Glutamatergic neuron (in vitro differentiated cells): ENCODE results near the gene ASPSCR1. TPM values are rescaled to one million over a fixed set of nuclear protein-coding genes. Genes with fewer than 3 reads are reported as not detected.

Experiments used
- DNase-seq: peaks from one replicate; pipeline ENCODE4 v3.0.0; 2022
- H3K27ac Mint-ChIP-seq: one replicate; pipeline ENCODE4 v1.8.0; 2020; ENCODE audit warnings: mild to moderate bottlenecking, mixed read lengths, inconsistent platforms; ENCODE audit not compliant: unreplicated experiment
- H3K27me3 Mint-ChIP-seq: one replicate; pipeline ENCODE4 v1.8.0; 2020; ENCODE audit warnings: mild to moderate bottlenecking, moderate library complexity, mixed read lengths, inconsistent platforms; ENCODE audit not compliant: unreplicated experiment
- H3K36me3 Mint-ChIP-seq: one replicate; pipeline ENCODE4 v1.8.0; 2020; ENCODE audit warnings: mild to moderate bottlenecking, mixed read lengths, inconsistent platforms; ENCODE audit not compliant: unreplicated experiment
- H3K4me1 Mint-ChIP-seq: one replicate; pipeline ENCODE4 v1.8.0; 2020; ENCODE audit warnings: mild to moderate bottlenecking, low read depth, mixed read lengths, inconsistent platforms; ENCODE audit not compliant: unreplicated experiment
- H3K4me3 Mint-ChIP-seq: one replicate; pipeline ENCODE4 v1.8.0; 2020; ENCODE audit warnings: mild to moderate bottlenecking, mixed read lengths, inconsistent platforms; ENCODE audit not compliant: unreplicated experiment
- H3K9me3 Mint-ChIP-seq: one replicate; pipeline ENCODE4 v1.8.0; 2020; ENCODE audit warnings: mild to moderate bottlenecking, moderate library complexity, mixed read lengths, inconsistent platforms; ENCODE audit not compliant: unreplicated experiment
- total RNA-seq: library from RNA; stranded (reverse); fragmentation: NEBNext Ultra II Directional; extraction: Animal tissue kit (Norgen Biotek cat#: 25700); gene quantifications from one replicate; pipeline ENCODE4 v1.2.1, GENCODE V29; 2021; ENCODE audit not compliant: unreplicated experiment
- TF ChIP-seq, protein P1 (sequence below): fragments of 200-600 bp; sonication (generic); IDR thresholded peaks from one replicate; pipeline ENCODE4 v1.5.0; 2021; ENCODE audit not compliant: partially characterized antibody, unreplicated experiment

The ASPSCR1 gene
- total RNA-seq, 1 donor from 2014 or later = 51.7 TPM

DNA sequence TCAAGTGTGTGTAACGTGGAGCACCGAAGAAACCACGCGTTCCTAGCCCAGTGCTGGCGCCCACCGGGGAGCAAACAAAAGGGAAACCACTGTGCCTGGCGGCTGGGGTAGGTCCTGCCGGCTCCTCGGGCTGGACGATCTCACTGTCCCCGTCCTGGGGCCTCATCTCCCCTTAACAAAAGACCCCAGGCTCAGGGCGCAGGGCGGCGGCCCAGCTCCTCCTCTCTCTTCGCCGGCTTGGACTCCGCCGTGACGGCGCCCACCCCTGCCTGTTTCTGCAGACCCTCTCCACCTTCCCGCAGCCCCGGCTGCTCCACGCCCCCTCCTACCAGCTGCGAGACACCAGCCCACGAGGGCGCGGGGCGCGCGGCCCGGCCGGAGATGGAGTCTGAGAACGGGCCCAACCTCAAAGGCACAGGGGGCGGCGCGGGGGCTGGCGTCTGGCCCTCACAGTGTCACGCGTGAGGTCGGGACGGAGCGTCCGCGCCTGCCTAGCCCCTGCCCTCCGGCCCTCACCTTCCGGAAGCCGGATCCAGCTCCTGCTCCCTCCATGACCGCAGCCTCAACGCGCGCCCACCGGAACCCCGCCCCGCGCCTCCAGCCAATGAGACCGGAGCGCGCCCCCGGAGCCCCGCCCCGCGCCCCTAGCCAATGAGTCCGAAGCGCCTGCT is 45.0 kb downstream of the ASPSCR1 start, which contains the start of gene CENPX:
Gene CENPX (minus strand): TSS at position 569 of the 671 bp plus-strand sequence. CDS start 17 bp downstream, at position 552.
- peaks cover 7% of the 10 kb centered on the region for H3K4me1 Mint-ChIP-seq
- H3K27ac Mint-ChIP-seq = peak within 1 kb of the TSS; percentile 38
- no peak for DNase-seq

GRCh38 chr17:82022981-82023446 is 45.6 kb downstream of the ASPSCR1 start, which contains the start of gene LRRC45:
Gene LRRC45, plus strand, starts transcription at chr17:82023305. Its CDS starts 339 bp downstream, at chr17:82023644.
- Mint-ChIP-seq H3K27me3 (peaks cover 9% of the 10 kb centered on the region), H3K36me3 (no peaks in the 10 kb centered on the region), H3K9me3 (peaks cover 3% of the 10 kb centered on the region), H3K4me3 (peak within 1 kb of the TSS; percentile 86), H3K4me1 (peaks cover 8% of the 10 kb centered on the region), H3K27ac (peak within 1 kb of the TSS; percentile 38)
- TF ChIP-seq, protein P1, sequence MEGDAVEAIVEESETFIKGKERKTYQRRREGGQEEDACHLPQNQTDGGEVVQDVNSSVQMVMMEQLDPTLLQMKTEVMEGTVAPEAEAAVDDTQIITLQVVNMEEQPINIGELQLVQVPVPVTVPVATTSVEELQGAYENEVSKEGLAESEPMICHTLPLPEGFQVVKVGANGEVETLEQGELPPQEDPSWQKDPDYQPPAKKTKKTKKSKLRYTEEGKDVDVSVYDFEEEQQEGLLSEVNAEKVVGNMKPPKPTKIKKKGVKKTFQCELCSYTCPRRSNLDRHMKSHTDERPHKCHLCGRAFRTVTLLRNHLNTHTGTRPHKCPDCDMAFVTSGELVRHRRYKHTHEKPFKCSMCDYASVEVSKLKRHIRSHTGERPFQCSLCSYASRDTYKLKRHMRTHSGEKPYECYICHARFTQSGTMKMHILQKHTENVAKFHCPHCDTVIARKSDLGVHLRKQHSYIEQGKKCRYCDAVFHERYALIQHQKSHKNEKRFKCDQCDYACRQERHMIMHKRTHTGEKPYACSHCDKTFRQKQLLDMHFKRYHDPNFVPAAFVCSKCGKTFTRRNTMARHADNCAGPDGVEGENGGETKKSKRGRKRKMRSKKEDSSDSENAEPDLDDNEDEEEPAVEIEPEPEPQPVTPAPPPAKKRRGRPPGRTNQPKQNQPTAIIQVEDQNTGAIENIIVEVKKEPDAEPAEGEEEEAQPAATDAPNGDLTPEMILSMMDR = no peak
- DNase-seq = peak; percentile 100

More for the DNA sequence above, 45.0 kb downstream of the ASPSCR1 start, which contains the start of gene CENPX:
- Mint-ChIP-seq H3K36me3 (no peaks in the 10 kb centered on the region), H3K27me3 (peaks cover 9% of the 10 kb centered on the region), H3K4me3 (peak within 1 kb of the TSS; percentile 86), H3K9me3 (peaks cover 3% of the 10 kb centered on the region)
- TF ChIP-seq, protein P1 = no peak

- peaks cover 8% of the 10 kb centered on the region for H3K4me1 Mint-ChIP-seq
- DNase-seq = peak; percentile 72
Observed at GRCh38 chr17:82023447-82024241, 46.2 kb downstream of the ASPSCR1 start.

DNA sequence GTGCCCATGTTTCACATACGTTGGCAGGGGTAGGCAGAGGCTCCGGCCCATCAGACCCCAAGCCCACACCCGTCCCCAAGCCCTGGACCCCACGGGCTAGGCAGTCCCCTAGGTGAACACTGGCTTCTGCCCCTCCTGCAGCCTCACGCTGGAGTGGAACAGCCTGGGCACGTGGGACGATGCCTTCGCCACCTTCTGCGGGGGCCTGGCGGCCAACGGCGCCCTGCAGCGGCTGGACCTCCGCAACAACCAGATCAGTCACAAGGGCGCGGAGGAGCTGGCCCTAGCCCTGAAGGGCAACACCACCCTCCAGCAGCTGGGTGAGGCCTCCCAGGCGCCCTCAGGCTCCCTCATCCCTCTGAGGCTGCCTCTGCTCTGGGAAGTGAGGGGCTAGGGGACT is 47.4 kb downstream of the ASPSCR1 start:
- no peaks in the 10 kb centered on the region for H3K36me3 Mint-ChIP-seq
- no peaks in the 10 kb centered on the region for H3K9me3 Mint-ChIP-seq
- H3K4me1 Mint-ChIP-seq = peaks cover 10% of the 10 kb centered on the region
- TF ChIP-seq, protein P1 = no peak
- H3K27me3 Mint-ChIP-seq = peaks cover 9% of the 10 kb centered on the region
- no peak overlapping the region for H3K4me3 Mint-ChIP-seq
- no peak for DNase-seq
- H3K27ac Mint-ChIP-seq = no peak overlapping the region

More at GRCh38 chr17:82023447-82024241, 46.2 kb downstream of the ASPSCR1 start:
- TF ChIP-seq, protein P1 = no peak
- Mint-ChIP-seq H3K4me3 (peak overlapping the region; percentile 82), H3K9me3 (peaks cover under 1% of the 10 kb centered on the region), H3K27me3 (peaks cover 6% of the 10 kb centered on the region), H3K36me3 (no peaks in the 10 kb centered on the region), H3K27ac (no peak overlapping the region)
